Gastroesophageal sphincter (tissue), 4 donors: Measurements from ENCODE around the gene CYP21A2. TPM values are rescaled to one million over a fixed set of nuclear protein-coding genes. Genes with fewer than 3 reads are reported as not detected.
A peak's percentile ranks its signal among the peaks of the same experiment; 100 is the strongest.

Experiments
- ATAC-seq: fragments of 150-250 bp; one replicate; pipeline ENCODE4 v1.9.1; 2016; ENCODE audit warnings: mild to moderate bottlenecking, moderate library complexity
- H3K27ac ChIP-seq, 4 donors: fragments of 200-600 bp; sonication (generic) in 3 of 4; 1 replicate in 3 of 4; 2 replicates in 1 of 4; pipeline ENCODE4 v1.5.1; 2016 to 2019
- H3K27me3 ChIP-seq: fragments of 200-600 bp; sonication (generic); one replicate; pipeline ENCODE4 v1.5.1; 2019
- H3K36me3 ChIP-seq, 2 donors: fragments of 200-600 bp; sonication (generic); one replicate each; pipeline ENCODE4 v1.5.1; 2019; ENCODE audit warnings: control low read depth in 1 of 2
- H3K4me1 ChIP-seq, 3 donors: fragments of 200-600 bp; sonication (generic); 1 replicate in 2 of 3; 2 replicates in 1 of 3; pipeline ENCODE4 v1.5.1; 2016 to 2019; ENCODE audit warnings: control low read depth in 2 of 3
- H3K4me3 ChIP-seq, 2 donors: fragments of 200-600 bp; sonication (generic); one replicate each; pipeline ENCODE4 v1.5.1; 2019; ENCODE audit warnings: mild to moderate bottlenecking in 1 of 2, moderate library complexity in 1 of 2
- H3K9me3 ChIP-seq, 3 donors: fragments of 200-600 bp; sonication (generic); one replicate each; pipeline ENCODE4 v1.5.1; 2017 to 2019; ENCODE audit warnings: control low read depth in 2 of 3
- CTCF ChIP-seq, 4 experiments: fragments of 200-600 bp in 2 of 4; fragments of 450-650 bp in 2 of 4; sonication (generic) in 1 of 4; IDR thresholded peaks; one replicate each; pipeline ENCODE4 v1.5.1; 2017 to 2019; ENCODE audit warnings: antibody characterized with exemption in 4 of 4, mild to moderate bottlenecking in 2 of 4, moderate library complexity in 2 of 4
- EP300 ChIP-seq: sonication (generic); formaldehyde crosslinking; IDR thresholded peaks from one replicate; pipeline ENCODE4 v1.6.1; 2017; ENCODE audit warnings: antibody characterized with exemption, mild to moderate bottlenecking
- POLR2A ChIP-seq, 2 donors: fragments of 450-650 bp; IDR thresholded peaks; one replicate each; pipeline ENCODE4 v1.6.1; 2017; ENCODE audit warnings: antibody characterized with exemption in 2 of 2, mild to moderate bottlenecking in 2 of 2, moderate library complexity in 1 of 2
- POLR2AphosphoS5 ChIP-seq: sonication (generic); formaldehyde crosslinking; IDR thresholded peaks from one replicate; pipeline ENCODE4 v1.6.1; 2017; ENCODE audit warnings: antibody characterized with exemption
- WGBS, 2 donors: methylation state at CpG; one replicate each; pipeline ENCODE4 v1.1.5; 2018; ENCODE audit warnings: low coverage in 1 of 2; 5-methylcytosine and 5-hydroxymethylcytosine counted together
- small RNA-seq, 4 donors: library from RNA; depleted of rRNA; stranded (forward); fragments of <200 nt; gene quantifications; one replicate each; pipeline ENCODE3, GENCODE V24; 2016
- total RNA-seq, 4 donors: library from RNA; depleted of rRNA; stranded (reverse); fragments of >200 nt; gene quantifications; one replicate each; pipeline ENCODE4 v1.1.0, GENCODE V29; 2016

Gene CYP21A2
- total RNA-seq, 4 donors from 2014 or later: 0.47 to 1.7 (median 0.81) TPM; not detected in 1

- no peaks in the 10 kb centered on the region for H3K9me3 ChIP-seq
- peaks cover 0 to 16% of the 10 kb centered on the region in 2 donors for H3K36me3 ChIP-seq
- 81 to 93% methylated on average over 5 of the region's 10 CpGs for WGBS, 2 donors
- H3K27ac ChIP-seq: peak overlapping the region in 3 of 4 donors; percentile 82 to 87 (median 86)
- no peak overlapping the region for H3K4me3 ChIP-seq
- ATAC-seq: no peak
- TF ChIP-seq POLR2A (IDR thresholded peaks at IDR 0.05) (no peak), POLR2AphosphoS5 (no peak), CTCF (IDR thresholded peaks at IDR 0.05) (no peak), EP300 (no peak)
- H3K27me3 ChIP-seq: peaks cover 16% of the 10 kb centered on the region
- H3K4me1 ChIP-seq: peaks cover 0 to 65% (median 31%) of the 10 kb centered on the region in 3 donors
These were observed 51.0 kb downstream of the CYP21A2 start for GRCh38 chr6:32089082-32089828.

Small RNAs within 50 kb of the gene (small RNA-seq; reads per million reads assigned to genes)
- gene RNA5SP206: 0 reads per million in 4 donors

Other genes starting within 250 kb of the CYP21A2 start
- gene VARS1, start 242.7 kb upstream of the CYP21A2 start, total RNA-seq: 10 to 100 TPM; 25.4 to 50.6 (median 29.9) TPM
- gene LSM2, start 231.4 kb upstream of the CYP21A2 start, total RNA-seq: 10 to 100 TPM; 18.0 to 31.7 (median 28.5) TPM
- 1 to 10 TPM; 1.9 to 3.9 (median 2.6) TPM for gene HSPA1L, start 223.1 kb upstream of the CYP21A2 start, total RNA-seq
- 100 to 1,000 TPM; 287 to 496 (median 351) TPM for gene HSPA1A, start 222.9 kb upstream of the CYP21A2 start, total RNA-seq
- gene HSPA1B, start 210.7 kb upstream of the CYP21A2 start, total RNA-seq: 100 to 1,000 TPM; 198 to 260 (median 219) TPM
- 10 to 100 TPM; 28.2 to 39.1 (median 30.5) TPM for gene NEU1, start 175.6 kb upstream of the CYP21A2 start, total RNA-seq
- 1 to 10 TPM in 2 of 4 donors, not detected in 2; 1.1 to 4.5 TPM for gene SLC44A4, start 159.4 kb upstream of the CYP21A2 start, total RNA-seq
- gene EHMT2, start 140.7 kb upstream of the CYP21A2 start, total RNA-seq: 10 to 100 TPM; 29.5 to 43.4 (median 35.5) TPM
- 1 to 10 TPM in 2 of 4 donors, under 1 TPM in 2; 0.40 to 2.0 (median 0.86) TPM for gene ZBTB12, start 136.3 kb upstream of the CYP21A2 start, total RNA-seq
- gene C2, start 110.7 kb upstream of the CYP21A2 start, total RNA-seq: 10 to 100 TPM in 3 of 4 donors, 1 to 10 TPM in 1; 3.3 to 33.4 (median 14.4) TPM
- gene CFB, start 92.3 kb upstream of the CYP21A2 start, total RNA-seq: 10 to 100 TPM in 3 of 4 donors, 1 to 10 TPM in 1; 8.1 to 42.6 (median 23.1) TPM
- 10 to 100 TPM; 64.1 to 89.7 (median 70.4) TPM for gene NELFE, start 79.4 kb upstream of the CYP21A2 start, total RNA-seq
- 10 to 100 TPM; 18.8 to 52.5 (median 25.8) TPM for gene SKIC2, start 79.2 kb upstream of the CYP21A2 start, total RNA-seq
- 10 to 100 TPM; 12.3 to 17.4 (median 14.6) TPM for gene DXO, start 66.3 kb upstream of the CYP21A2 start, total RNA-seq
- 100 to 1,000 TPM in 1 of 4 donors, 10 to 100 TPM in 3; 50.4 to 111 (median 81.5) TPM for gene C4A, start 56.4 kb upstream of the CYP21A2 start, total RNA-seq
- gene C4B, start 23.6 kb upstream of the CYP21A2 start, total RNA-seq: 100 to 1,000 TPM in 1 of 4 donors, 10 to 100 TPM in 3; 45.6 to 259 (median 82.1) TPM
- gene TNXB, start 70.9 kb downstream of the CYP21A2 start, total RNA-seq: 100 to 1,000 TPM; 148 to 394 (median 190) TPM
- 10 to 100 TPM; 13.3 to 26.9 (median 25.2) TPM for gene ATF6B, start 89.8 kb downstream of the CYP21A2 start, total RNA-seq
- gene FKBPL, start 91.9 kb downstream of the CYP21A2 start, total RNA-seq: 1 to 10 TPM; 2.3 to 4.2 (median 3.7) TPM
- gene PRRT1, start 113.5 kb downstream of the CYP21A2 start, total RNA-seq: 1 to 10 TPM; 1.2 to 4.8 (median 3.1) TPM
- 100 to 1,000 TPM in 1 of 4 donors, 10 to 100 TPM in 3; 16.0 to 120 (median 25.5) TPM for gene PPT2, start 115.7 kb downstream of the CYP21A2 start, total RNA-seq
- 10 to 100 TPM in 2 of 4 donors, 1 to 10 TPM in 2; 5.0 to 15.1 (median 10.1) TPM for gene EGFL8, start 126.2 kb downstream of the CYP21A2 start, total RNA-seq
- 10 to 100 TPM; 45.6 to 70.5 (median 54.6) TPM for gene AGPAT1, start 137.7 kb downstream of the CYP21A2 start, total RNA-seq
- 100 to 1,000 TPM in 1 of 4 donors, 10 to 100 TPM in 3; 78.8 to 101 (median 88.0) TPM for gene RNF5, start 140.0 kb downstream of the CYP21A2 start, total RNA-seq
- gene AGER, start 145.8 kb downstream of the CYP21A2 start, total RNA-seq: 1 to 10 TPM; 1.4 to 2.3 (median 1.6) TPM
- gene PBX2, start 151.8 kb downstream of the CYP21A2 start, total RNA-seq: 10 to 100 TPM; 42.9 to 70.1 (median 61.0) TPM
- gene GPSM3, start 154.2 kb downstream of the CYP21A2 start, total RNA-seq: 10 to 100 TPM in 2 of 4 donors, 1 to 10 TPM in 1, under 1 TPM in 1; 0.93 to 16.3 (median 9.0) TPM
- gene NOTCH4, start 185.7 kb downstream of the CYP21A2 start, total RNA-seq: 10 to 100 TPM; 10.9 to 26.0 (median 13.2) TPM